C4-2B (cell line): ENCODE data around the gene PRKG1.

Experiments used
- CTCF ChIP-seq: fragments of 450-650 bp; conservative IDR thresholded peaks from 2 replicates; pipeline ENCODE4 v1.5.1; 2017; ENCODE audit warnings: mild to moderate bottlenecking
- ZFX ChIP-seq: fragments of 450-650 bp; IDR thresholded peaks from 2 replicates; pipeline ENCODE4 v1.6.1; 2017

DNA sequence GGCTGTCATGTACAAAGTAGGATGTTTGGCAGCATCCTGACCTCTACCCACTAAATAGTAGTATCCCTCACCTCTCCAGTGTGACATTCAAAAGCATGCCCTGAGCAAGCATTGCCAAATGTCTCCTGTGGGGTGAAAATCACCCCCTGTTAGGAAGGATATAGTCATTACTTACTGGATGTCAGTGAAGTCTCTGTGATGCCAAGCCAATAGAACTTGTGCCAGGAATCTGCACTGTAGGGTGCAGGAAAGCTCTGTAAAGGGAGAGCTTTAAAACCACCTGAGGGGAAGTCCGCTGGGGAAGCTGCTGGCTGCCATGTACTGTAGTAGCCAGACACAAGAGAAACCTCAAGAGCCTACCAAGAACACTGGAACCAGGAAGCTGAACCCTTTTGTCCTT lies 1069.1 kb downstream of the PRKG1 start:
- TF ChIP-seq CTCF: no peak
- no peak for TF ChIP-seq ZFX
